HEK293T (cell line): ENCODE results near the gene KLHL4.
A peak's percentile ranks its signal among the peaks of the same experiment; 100 is the strongest.

Experiments
- CTCF ChIA-PET: fragments of 350-600 bp; formaldehyde crosslinking; extraction: SDS; loops from one replicate; lab custom pipeline; 2021; ENCODE audit warnings: antibody characterized with exemption, inconsistent platforms; lab: Yijun Ruan, JAX
- POLR2A ChIA-PET: fragments of 350-600 bp; formaldehyde crosslinking; extraction: SDS; loops from one replicate; lab custom pipeline; 2020; ENCODE audit warnings: antibody characterized with exemption, inconsistent platforms; lab: Yijun Ruan, JAX
- DNase-seq: peaks from one replicate; pipeline ENCODE4 v3.0.0; 2012; ENCODE audit warnings: mixed read lengths; ENCODE audit errors: extremely low spot score
- ARNT ChIP-seq: fragments of 450-650 bp; IDR thresholded peaks from 2 replicates; pipeline ENCODE4 v1.6.1; 2017; ENCODE audit warnings: mild to moderate bottlenecking
- BHLHE40 ChIP-seq: fragments of 450-650 bp; IDR thresholded peaks from 2 replicates; pipeline ENCODE4 v1.6.1; 2016; ENCODE audit warnings: mild to moderate bottlenecking, moderate library complexity, borderline replicate concordance
- CTBP1 ChIP-seq: fragments of 450-650 bp; IDR thresholded peaks from 2 replicates; pipeline ENCODE4 v1.6.1; 2016; ENCODE audit warnings: borderline replicate concordance
- ELF4 ChIP-seq: fragments of 450-650 bp; IDR thresholded peaks from 2 replicates; pipeline ENCODE4 v1.6.1; 2017; ENCODE audit warnings: antibody characterized with exemption
- FOXA1 ChIP-seq: fragments of 450-650 bp; IDR thresholded peaks from 2 replicates; pipeline ENCODE4 v1.6.1; 2016; ENCODE audit warnings: mild to moderate bottlenecking
- FOXK2 ChIP-seq: fragments of 450-650 bp; IDR thresholded peaks from 2 replicates; pipeline ENCODE4 v1.6.1; 2016; ENCODE audit warnings: mild to moderate bottlenecking
- FOXM1 ChIP-seq: fragments of 450-650 bp; IDR thresholded peaks from 2 replicates; pipeline ENCODE4 v1.6.1; 2017; ENCODE audit warnings: mild to moderate bottlenecking, borderline replicate concordance
- HDGF ChIP-seq: fragments of 450-650 bp; IDR thresholded peaks from 2 replicates; pipeline ENCODE4 v1.6.1; 2017; ENCODE audit warnings: antibody characterized with exemption, borderline replicate concordance
- L3MBTL2 ChIP-seq: fragments of 450-650 bp; conservative IDR thresholded peaks from 2 replicates; pipeline ENCODE4 v1.6.1; 2016; ENCODE audit warnings: mild to moderate bottlenecking
- LEF1 ChIP-seq: fragments of 450-650 bp; IDR thresholded peaks from 2 replicates; pipeline ENCODE4 v1.6.1; 2017; ENCODE audit warnings: mild to moderate bottlenecking, borderline replicate concordance
- NFRKB ChIP-seq: fragments of 450-650 bp; IDR thresholded peaks from 2 replicates; pipeline ENCODE4 v1.6.1; 2016; ENCODE audit warnings: mild to moderate bottlenecking, moderate library complexity
- SP1 ChIP-seq: fragments of 450-650 bp; IDR thresholded peaks from 2 replicates; pipeline ENCODE4 v1.6.1; 2017
- SUZ12 ChIP-seq: fragments of 450-650 bp; IDR thresholded peaks from 2 replicates; pipeline ENCODE4 v1.6.1; 2016; ENCODE audit warnings: mild to moderate bottlenecking
- TARDBP ChIP-seq: fragments of 450-650 bp; IDR thresholded peaks from 2 replicates; pipeline ENCODE4 v1.6.1; 2016
- ZNF384 ChIP-seq: fragments of 450-650 bp; IDR thresholded peaks from 2 replicates; pipeline ENCODE4 v1.6.1; 2016
- TF ChIP-seq, protein P1 (sequence below): fragments of 450-650 bp; IDR thresholded peaks from 2 replicates; pipeline ENCODE4 v1.6.1; 2016

Gene KLHL4

GRCh38 chrX:87571964-87572363, 54.4 kb downstream of the KLHL4 start:
- ChIA-PET POLR2A (no interaction called here), CTCF (no interaction called here)

DNA sequence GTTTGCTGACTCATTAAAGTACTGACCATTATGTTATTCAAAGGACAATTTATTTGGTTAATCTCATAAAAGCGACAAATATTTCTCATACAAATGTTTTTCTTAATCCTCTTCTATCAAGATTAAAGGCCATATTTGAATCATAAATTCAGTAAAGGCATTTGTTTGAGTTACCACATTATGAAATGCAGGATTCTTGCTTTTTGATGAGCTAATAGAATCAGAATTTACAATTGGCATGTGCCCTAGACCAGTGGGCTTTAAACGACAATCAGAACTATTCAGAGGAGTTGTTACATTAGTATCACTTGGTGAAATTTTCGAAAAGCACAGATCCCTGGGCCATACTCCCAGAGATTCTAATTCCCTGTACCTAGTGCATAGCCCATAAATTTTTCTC, 55.3 kb downstream of the KLHL4 start:
- POLR2A ChIA-PET, result no interaction called here
- CTCF ChIA-PET, result no interaction called here
- no peak for DNase-seq
- TF ChIP-seq ARNT (no peak), ELF4 (no peak), ZNF384 (no peak), L3MBTL2 (no peak), TARDBP (no peak), BHLHE40 (no peak), NFRKB (no peak), HDGF (no peak)
- TF ChIP-seq, protein P1, sequence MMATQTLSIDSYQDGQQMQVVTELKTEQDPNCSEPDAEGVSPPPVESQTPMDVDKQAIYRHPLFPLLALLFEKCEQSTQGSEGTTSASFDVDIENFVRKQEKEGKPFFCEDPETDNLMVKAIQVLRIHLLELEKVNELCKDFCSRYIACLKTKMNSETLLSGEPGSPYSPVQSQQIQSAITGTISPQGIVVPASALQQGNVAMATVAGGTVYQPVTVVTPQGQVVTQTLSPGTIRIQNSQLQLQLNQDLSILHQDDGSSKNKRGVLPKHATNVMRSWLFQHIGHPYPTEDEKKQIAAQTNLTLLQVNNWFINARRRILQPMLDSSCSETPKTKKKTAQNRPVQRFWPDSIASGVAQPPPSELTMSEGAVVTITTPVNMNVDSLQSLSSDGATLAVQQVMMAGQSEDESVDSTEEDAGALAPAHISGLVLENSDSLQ, result no peak

More at GRCh38 chrX:87571964-87572363, 54.4 kb downstream of the KLHL4 start:
- no peak for DNase-seq
- TF ChIP-seq SUZ12 (no peak), BHLHE40 (no peak), CTBP1 (no peak), SP1 (no peak), TARDBP (no peak), HDGF (no peak), ELF4 (no peak), LEF1 (no peak), NFRKB (no peak)

DNA sequence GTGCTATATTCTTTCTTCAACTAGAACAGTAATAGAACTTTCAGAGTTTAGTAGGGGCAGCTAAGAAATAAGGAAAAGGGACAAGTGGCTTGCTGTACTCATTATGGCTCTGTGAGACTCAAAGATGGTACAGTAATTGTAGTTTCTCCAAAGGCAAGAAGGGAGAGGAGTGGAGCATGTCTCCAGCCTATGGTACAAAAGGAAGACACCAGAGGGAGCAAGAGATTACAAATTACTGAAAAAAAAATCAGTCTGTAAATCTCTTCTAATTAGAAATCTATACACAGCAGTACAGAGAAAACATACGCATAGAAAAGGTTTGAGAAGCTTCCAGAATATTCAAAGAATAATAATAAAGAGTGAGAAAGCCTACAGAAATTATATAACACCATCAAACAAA, 61.4 kb downstream of the KLHL4 start:
- no peak for TF ChIP-seq HDGF
- no peak for TF ChIP-seq SUZ12
- no peak for TF ChIP-seq LEF1
- no peak for TF ChIP-seq FOXM1
- TF ChIP-seq ZNF384, result no peak
- no peak for TF ChIP-seq FOXA1
- ChIA-PET CTCF (no interaction called here), POLR2A (no interaction called here)
- no peak for DNase-seq

DNA sequence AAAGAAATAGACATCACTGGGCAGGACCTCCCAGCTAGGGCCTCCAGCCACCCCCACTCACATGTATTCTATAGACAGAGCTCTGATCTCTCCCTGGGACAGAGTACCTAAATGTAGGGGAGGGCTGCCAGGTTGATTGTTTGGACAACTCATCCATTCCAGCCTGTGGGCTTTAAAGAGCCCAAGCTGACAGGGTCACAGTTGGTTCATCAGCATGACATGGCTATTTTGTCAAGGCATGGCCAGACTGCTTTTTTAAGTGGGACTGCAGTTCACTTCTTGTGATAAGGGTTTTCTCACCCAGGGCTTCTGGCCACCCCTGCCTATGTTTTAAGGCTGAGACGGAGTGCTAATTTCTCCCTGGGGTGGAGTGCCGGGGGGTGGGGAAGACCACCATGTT, 63.3 kb downstream of the KLHL4 start:
- no peak for TF ChIP-seq NFRKB
- TF ChIP-seq SUZ12, result no peak
- no peak for TF ChIP-seq L3MBTL2
- TF ChIP-seq, protein P1, result no peak
- TF ChIP-seq FOXA1, result no peak
- TF ChIP-seq ZNF384, result no peak
- no peak for TF ChIP-seq CTBP1
- TF ChIP-seq SP1, result no peak
- no peak for TF ChIP-seq FOXM1
- no peak for TF ChIP-seq ARNT
- TF ChIP-seq ELF4, result no peak
- no peak for TF ChIP-seq TARDBP

GRCh38 chrX:87582453-87582852, 64.9 kb downstream of the KLHL4 start:
- ChIA-PET CTCF (no interaction called here), POLR2A (no interaction called here)
- no peak for DNase-seq
- TF ChIP-seq SP1 (no peak), SUZ12 (no peak), ARNT (no peak), L3MBTL2 (no peak), BHLHE40 (no peak), NFRKB (no peak), LEF1 (no peak), ZNF384 (no peak), HDGF (no peak), FOXM1 (no peak), TARDBP (no peak), FOXK2 (no peak)
- TF ChIP-seq, protein P1, result no peak

More for the DNA sequence above, 63.3 kb downstream of the KLHL4 start:
- no peak for DNase-seq
- ChIA-PET CTCF (no interaction called here), POLR2A (no interaction called here)

GRCh38 chrX:87583679-87584078, 66.1 kb downstream of the KLHL4 start:
- DNase-seq, result peak; percentile 7
- CTCF ChIA-PET, result no interaction called here
- POLR2A ChIA-PET, result no interaction called here
- TF ChIP-seq L3MBTL2, result no peak
- no peak for TF ChIP-seq HDGF
- TF ChIP-seq FOXA1, result no peak
- no peak for TF ChIP-seq SP1
- no peak for TF ChIP-seq SUZ12
- no peak for TF ChIP-seq FOXM1
- TF ChIP-seq CTBP1, result no peak
- no peak for TF ChIP-seq BHLHE40
- no peak for TF ChIP-seq FOXK2
- TF ChIP-seq ARNT, result no peak
- no peak for TF ChIP-seq LEF1
- no peak for TF ChIP-seq TARDBP
- no peak for TF ChIP-seq ZNF384
- no peak for TF ChIP-seq NFRKB
- TF ChIP-seq, protein P1, result no peak
- TF ChIP-seq ELF4, result no peak
